Activated T-cell treated with anti-CD3 and anti-CD28 coated beads, Interleukin-2, amount 50 U/mL, for 24 hours (primary cell): ENCODE data around the gene STARD3NL.
"Not testable (repeated sequence)": the region's sequence is repeated elsewhere in the genome, so short reads cannot be mapped to it uniquely, and the experiment has no call there.

Experiments
- DNase-seq: peaks from one replicate; pipeline ENCODE4 v3.0.0-alpha.2; 2020
- H3K27ac Mint-ChIP-seq: 2 replicates; pipeline ENCODE4 v1.8.0; 2020; ENCODE audit warnings: mild to moderate bottlenecking, mixed read lengths
- H3K27me3 Mint-ChIP-seq: 2 replicates; pipeline ENCODE4 v1.8.0; 2020; ENCODE audit warnings: mixed read lengths
- H3K36me3 Mint-ChIP-seq: 2 replicates; pipeline ENCODE4 v1.8.0; 2020; ENCODE audit warnings: low read depth, mixed read lengths
- H3K4me1 Mint-ChIP-seq: 2 replicates; pipeline ENCODE4 v1.8.0; 2020; ENCODE audit warnings: low read depth, mixed read lengths
- H3K4me3 Mint-ChIP-seq: 2 replicates; pipeline ENCODE4 v1.8.0; 2020; ENCODE audit warnings: mild to moderate bottlenecking, moderate library complexity, mixed read lengths
- H3K9me3 Mint-ChIP-seq: 2 replicates; pipeline ENCODE4 v1.8.0; 2020; ENCODE audit warnings: mixed read lengths

The STARD3NL gene

DNA sequence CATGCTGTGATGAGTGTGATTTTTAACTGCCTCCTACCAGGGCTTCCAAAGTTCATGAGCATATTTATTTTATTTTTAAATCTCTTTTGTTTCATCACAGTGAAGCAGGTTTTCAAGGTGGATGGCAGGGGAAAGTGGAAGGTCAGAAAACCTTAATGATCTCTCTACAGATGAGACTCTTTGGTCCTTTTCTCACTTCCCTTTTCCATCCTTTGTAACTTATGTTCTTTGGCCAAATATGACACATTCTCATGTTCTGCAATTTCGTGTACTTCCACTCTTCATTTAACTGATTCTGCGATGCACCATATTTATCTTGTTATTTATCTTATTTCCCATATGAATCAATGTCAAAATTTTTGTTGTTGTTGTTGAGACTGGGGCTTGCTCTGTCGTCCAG, 71.8 kb downstream of the STARD3NL start:
- H3K27ac Mint-ChIP-seq, H3K9me3 Mint-ChIP-seq, DNase-seq, H3K36me3 Mint-ChIP-seq, H3K27me3 Mint-ChIP-seq: not testable (repeated sequence)
- peak overlapping the region; percentile 50 for H3K4me3 Mint-ChIP-seq
- H3K4me1 Mint-ChIP-seq, result peaks cover 22% of the 10 kb centered on the region

DNA sequence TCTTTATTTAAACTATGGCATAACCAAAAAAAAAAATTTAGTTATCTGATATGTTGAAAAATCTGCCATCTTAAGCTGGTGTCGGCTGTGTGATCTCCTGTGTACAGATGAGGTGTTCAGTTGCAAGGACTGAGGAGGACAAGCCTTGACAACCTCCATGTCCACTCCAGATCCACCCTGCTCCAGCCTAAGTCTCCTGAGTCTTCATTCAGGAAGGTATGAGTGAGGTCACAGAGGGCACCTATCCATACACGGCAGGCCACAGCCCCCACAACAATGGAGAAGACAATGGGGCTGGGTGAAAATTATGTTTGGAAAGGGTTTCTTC, 79.3 kb downstream of the STARD3NL start:
- no peak for DNase-seq
- H3K9me3 Mint-ChIP-seq, result no peaks in the 10 kb centered on the region
- H3K27ac Mint-ChIP-seq, result peak overlapping the region; percentile 50
- H3K36me3 Mint-ChIP-seq, result no peaks in the 10 kb centered on the region
- H3K4me3 Mint-ChIP-seq, result no peak overlapping the region
- H3K4me1 Mint-ChIP-seq, result peaks cover 7% of the 10 kb centered on the region
- no peaks in the 10 kb centered on the region for H3K27me3 Mint-ChIP-seq

DNA sequence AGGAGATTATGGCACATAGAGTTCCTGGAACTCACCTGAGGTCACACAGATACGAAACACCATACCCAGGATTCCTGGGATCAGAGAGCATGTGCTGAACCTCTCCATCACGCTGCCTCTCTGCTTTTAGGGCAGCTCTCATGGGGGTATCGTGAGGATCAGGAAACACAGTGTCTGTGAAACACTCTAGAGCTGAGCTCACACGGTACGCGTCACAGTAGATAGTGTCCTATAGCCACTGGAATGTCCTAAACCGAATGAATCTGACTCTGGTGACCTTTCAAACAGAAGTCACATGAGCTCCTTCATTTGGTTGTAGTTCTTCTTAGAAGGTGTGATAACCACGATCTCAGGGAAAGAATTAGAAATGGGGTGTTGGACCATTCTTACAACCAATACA, 81.1 kb downstream of the STARD3NL start:
- H3K4me1 Mint-ChIP-seq, H3K36me3 Mint-ChIP-seq, H3K4me3 Mint-ChIP-seq, H3K27me3 Mint-ChIP-seq, DNase-seq, H3K9me3 Mint-ChIP-seq: not testable (repeated sequence)
- peak overlapping the region; percentile 77 for H3K27ac Mint-ChIP-seq

DNA sequence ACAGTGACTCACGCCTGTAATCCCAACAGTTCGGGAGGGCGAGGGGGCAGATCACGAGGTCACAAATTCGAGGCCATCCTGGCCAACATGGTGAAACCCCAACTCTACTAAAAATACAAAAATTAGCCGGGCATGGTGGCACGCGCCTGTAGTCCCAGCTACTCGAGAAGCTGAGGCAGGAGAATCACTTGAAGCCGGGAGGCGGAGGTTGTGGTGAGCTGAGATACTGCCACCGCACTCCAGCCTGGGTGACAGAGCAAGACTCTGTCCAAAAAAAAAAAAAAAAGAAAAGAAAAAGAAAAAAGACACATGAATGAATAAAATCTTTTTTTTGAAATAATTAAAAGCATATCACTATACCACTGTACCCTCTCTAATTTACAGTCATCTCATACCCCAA, 83.6 kb downstream of the STARD3NL start:
- Mint-ChIP-seq H3K27ac (peak overlapping the region; percentile 8), H3K4me3 (peak overlapping the region; percentile 41)
- not testable (repeated sequence) for H3K9me3 Mint-ChIP-seq, H3K4me1 Mint-ChIP-seq, H3K36me3 Mint-ChIP-seq, H3K27me3 Mint-ChIP-seq, DNase-seq

DNA sequence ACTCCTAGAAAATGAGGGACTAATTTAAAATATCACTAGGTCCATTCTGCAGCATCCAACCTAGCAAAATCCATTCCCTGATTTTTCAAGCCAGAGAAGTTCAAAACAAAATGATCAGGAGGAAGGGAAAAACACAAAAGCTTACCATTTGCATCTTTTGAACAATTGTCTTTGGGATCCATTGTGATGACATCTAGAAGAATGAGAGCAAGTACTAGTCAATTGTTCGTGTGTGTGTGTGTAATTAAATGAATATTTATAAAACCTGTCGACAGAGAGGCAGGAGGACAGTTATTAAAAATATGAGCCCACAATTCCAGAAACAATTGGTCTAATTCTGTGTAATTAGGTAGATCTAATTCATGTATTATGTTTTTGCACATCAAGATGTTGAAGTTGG, 84.0 kb downstream of the STARD3NL start:
- not testable (repeated sequence) for DNase-seq, H3K9me3 Mint-ChIP-seq, H3K27me3 Mint-ChIP-seq, H3K4me1 Mint-ChIP-seq, H3K36me3 Mint-ChIP-seq
- peak overlapping the region; percentile 41 for H3K4me3 Mint-ChIP-seq
- peak overlapping the region; percentile 37 for H3K27ac Mint-ChIP-seq

DNA sequence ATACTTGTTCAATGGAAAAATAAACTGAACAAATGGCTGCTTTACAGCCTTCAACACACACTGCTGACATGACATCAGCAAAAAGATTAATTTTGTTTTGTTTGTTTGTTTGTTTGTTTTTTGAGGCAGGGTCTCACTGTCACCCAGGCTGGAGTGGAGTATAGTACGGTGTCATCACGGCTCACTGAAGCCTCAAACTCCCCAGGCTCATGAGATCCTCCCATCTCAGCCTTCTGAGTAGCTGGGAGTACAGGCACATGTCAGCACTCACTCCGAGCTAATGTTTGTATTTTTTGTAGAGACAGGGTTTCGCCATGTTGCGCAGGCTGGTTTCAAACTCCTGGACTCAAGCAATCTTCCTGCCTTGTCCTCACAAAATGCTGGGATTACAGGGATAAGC, 84.5 kb downstream of the STARD3NL start:
- peaks cover 3% of the 10 kb centered on the region for H3K4me1 Mint-ChIP-seq

DNA sequence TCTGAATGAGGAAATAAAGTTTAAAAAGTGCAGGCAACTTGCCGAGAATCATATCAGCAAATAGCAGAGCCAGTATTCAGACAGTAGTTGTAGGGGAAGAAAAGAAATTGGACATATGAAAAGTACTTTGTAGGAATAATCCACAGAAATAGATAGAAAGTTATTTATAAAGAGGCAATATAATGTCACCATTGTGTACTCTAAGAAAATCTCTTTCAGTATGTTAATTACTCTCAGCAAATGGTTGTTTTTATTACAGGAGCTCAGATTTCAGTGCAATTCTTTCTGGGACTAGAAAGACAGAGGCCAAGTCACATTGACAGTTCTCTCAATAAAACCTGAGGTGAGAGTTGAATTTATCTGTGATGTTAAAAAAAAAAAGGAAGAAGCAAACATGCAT, 85.2 kb downstream of the STARD3NL start:
- not testable (repeated sequence) for H3K9me3 Mint-ChIP-seq, H3K36me3 Mint-ChIP-seq, H3K27me3 Mint-ChIP-seq, DNase-seq, H3K4me1 Mint-ChIP-seq, H3K27ac Mint-ChIP-seq
- H3K4me3 Mint-ChIP-seq, result peak overlapping the region; percentile 44

More for the DNA sequence above, 84.5 kb downstream of the STARD3NL start:
- H3K9me3 Mint-ChIP-seq, result no peaks in the 10 kb centered on the region
- H3K27me3 Mint-ChIP-seq, result no peaks in the 10 kb centered on the region
- peak overlapping the region; percentile 44 for H3K4me3 Mint-ChIP-seq
- no peaks in the 10 kb centered on the region for H3K36me3 Mint-ChIP-seq
- H3K27ac Mint-ChIP-seq, result peak overlapping the region; percentile 37
- DNase-seq, result no peak

DNA sequence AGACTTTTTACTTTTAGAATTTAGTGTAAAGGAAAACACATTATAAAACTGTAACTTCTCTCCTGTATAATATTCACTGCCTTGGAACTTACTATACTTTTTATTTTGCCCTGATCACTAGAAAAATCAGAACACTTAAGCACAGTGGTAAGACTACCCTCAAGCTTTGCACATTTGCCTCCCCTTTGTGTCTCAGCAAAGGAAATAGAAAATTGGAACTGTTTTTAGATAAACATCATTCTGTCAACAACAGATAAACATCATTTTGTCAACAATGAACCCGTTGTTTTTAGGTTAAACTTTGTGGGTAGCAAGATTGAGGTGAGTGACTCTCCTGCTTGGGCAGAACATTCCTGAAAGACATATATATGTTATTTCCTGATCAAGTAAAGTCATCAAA, 86.6 kb downstream of the STARD3NL start:
- H3K4me1 Mint-ChIP-seq, H3K4me3 Mint-ChIP-seq, H3K27me3 Mint-ChIP-seq, H3K36me3 Mint-ChIP-seq, DNase-seq, H3K9me3 Mint-ChIP-seq: not testable (repeated sequence)
- H3K27ac Mint-ChIP-seq, result peak overlapping the region; percentile 59

DNA sequence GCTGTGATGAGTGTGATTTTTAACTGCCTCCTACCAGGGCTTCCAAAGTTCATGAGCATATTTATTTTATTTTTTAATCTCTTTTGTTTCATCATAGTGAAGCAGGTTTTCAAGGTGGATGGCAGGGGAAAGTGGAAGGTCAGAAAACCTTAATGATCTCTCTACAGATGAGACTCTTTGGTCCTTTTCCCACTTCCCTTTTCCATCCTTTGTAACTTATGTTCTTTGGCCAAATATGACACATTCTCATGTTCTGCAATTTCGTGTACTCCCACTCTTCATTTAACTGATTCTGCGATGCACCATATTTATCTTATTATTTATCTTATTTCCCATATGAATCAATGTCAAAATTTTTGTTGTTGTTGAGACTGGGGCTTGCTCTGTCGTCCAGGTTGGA, 87.9 kb downstream of the STARD3NL start:
- DNase-seq, H3K4me1 Mint-ChIP-seq, H3K9me3 Mint-ChIP-seq, H3K36me3 Mint-ChIP-seq, H3K27me3 Mint-ChIP-seq: not testable (repeated sequence)
- H3K4me3 Mint-ChIP-seq, result peak overlapping the region; percentile 52
- peak overlapping the region; percentile 52 for H3K27ac Mint-ChIP-seq

DNA sequence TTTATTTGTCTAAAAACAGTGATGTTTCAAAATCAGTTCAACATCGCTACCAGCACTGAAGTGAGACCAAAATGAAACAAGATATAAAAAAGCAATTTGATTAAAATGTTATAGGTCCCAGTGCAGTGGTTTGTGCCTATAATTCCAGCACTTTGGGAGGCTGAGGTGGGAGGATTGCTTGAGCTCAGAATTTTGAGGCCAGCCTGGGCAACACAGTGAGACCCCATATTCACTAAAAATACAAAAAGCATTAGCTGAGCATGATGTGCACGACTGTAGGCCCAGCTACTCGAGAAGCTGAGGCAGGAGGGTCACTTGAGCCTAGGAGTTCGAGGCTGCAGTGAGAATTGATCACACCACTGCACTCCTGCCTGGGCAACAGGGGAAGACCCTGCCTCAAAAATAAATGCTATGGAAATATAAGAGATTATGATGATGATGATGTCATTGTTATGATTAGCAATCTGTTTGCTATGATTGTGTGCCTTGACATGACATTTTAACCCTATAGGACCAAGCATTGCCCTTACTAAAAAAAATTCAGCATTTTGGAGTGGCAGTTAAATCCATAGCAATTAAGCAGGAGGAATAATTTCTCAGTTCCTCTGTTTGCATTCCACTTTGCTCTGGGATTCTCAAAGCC, 91.8 kb downstream of the STARD3NL start:
- H3K4me1 Mint-ChIP-seq, H3K9me3 Mint-ChIP-seq, DNase-seq, H3K36me3 Mint-ChIP-seq, H3K27me3 Mint-ChIP-seq: not testable (repeated sequence)
- H3K27ac Mint-ChIP-seq, result peak overlapping the region; percentile 22
- H3K4me3 Mint-ChIP-seq, result peak overlapping the region; percentile 8

DNA sequence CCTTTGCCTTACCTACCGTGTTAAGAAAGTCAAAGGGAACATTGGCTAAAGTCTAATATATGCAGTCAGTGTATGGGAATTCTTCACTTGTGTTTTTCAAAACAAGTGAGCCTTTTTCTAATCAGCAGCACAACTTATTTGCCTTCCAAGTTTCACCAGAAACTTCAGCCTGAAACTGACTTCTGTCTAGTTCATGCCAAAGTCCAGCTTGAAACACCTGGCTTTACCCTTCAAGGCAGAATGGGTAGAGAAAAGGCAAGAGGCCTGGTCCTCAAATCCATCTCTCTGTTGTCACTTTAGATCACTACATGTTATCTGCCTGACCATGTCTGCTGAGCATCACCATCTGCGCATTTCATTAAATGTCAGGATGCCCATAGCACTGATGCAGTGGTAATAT, 92.4 kb downstream of the STARD3NL start:
- DNase-seq, H3K27ac Mint-ChIP-seq, H3K4me1 Mint-ChIP-seq, H3K36me3 Mint-ChIP-seq, H3K9me3 Mint-ChIP-seq, H3K4me3 Mint-ChIP-seq, H3K27me3 Mint-ChIP-seq: not testable (repeated sequence)

DNA sequence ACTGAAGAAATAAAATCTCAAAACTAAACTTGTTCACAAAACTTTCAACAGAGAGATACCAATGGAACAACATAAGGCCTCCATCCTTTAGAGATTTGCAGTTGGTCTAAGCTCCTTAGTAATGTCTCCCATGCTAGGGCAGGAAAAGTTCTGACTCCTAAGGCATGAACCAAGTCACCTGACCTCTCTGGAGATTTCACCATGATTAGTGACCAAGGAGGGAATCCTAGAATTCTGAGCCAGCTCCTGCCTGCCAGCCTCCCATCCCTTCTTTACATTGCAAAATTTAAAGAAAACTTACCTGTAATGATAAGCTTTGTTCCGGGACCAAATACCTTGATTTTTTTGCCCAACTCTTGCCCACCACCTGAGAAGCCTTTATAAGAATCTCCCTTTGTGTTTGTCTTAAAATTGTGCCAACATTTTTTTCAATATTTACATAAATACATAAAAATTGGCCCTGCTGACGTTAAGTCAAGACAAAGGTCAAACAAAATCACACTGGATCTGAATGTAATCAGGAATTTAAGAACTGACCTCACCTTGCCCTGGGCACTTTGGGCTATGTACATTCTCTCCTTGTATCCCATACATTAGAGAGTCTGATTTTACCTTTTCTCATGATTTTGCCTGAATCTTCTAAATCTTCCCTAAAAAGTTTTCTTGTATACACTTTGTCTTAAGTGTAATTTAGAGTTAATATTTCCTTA, 95.4 kb downstream of the STARD3NL start, which contains the start of gene TARP:
TARP (minus strand) TSS at position 351 of the 710 bp plus-strand sequence.
- DNase-seq, result no peak
- no peaks in the 10 kb centered on the region for H3K9me3 Mint-ChIP-seq
- H3K36me3 Mint-ChIP-seq, result no peaks in the 10 kb centered on the region
- no peaks in the 10 kb centered on the region for H3K27me3 Mint-ChIP-seq
- H3K27ac Mint-ChIP-seq, result no peak within 1 kb of the TSS
- H3K4me3 Mint-ChIP-seq, result peak within 1 kb of the TSS; percentile 48
- no peaks in the 10 kb centered on the region for H3K4me1 Mint-ChIP-seq

DNA sequence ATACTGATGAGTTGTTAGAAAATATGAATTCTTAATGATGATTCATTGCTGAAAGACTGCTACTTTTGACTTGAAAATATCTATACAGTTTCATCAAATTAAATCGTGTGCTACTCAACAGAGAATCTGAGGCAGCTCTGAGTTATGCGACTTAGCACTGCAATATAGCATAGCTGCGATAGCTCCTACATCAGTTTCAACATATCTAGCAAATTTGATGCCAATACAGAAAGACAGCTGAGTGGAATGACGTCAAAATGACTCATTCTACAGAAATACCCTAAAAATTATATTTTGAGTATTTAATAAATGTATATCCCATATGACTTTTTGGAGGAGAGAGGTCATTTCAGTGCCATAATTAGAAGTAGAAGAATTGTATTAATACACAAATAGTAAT, 96.4 kb downstream of the STARD3NL start:
- Mint-ChIP-seq H3K4me3 (peak overlapping the region; percentile 48), H3K4me1 (no peaks in the 10 kb centered on the region), H3K9me3 (no peaks in the 10 kb centered on the region), H3K36me3 (no peaks in the 10 kb centered on the region), H3K27ac (no peak overlapping the region), H3K27me3 (no peaks in the 10 kb centered on the region)
- no peak for DNase-seq

DNA sequence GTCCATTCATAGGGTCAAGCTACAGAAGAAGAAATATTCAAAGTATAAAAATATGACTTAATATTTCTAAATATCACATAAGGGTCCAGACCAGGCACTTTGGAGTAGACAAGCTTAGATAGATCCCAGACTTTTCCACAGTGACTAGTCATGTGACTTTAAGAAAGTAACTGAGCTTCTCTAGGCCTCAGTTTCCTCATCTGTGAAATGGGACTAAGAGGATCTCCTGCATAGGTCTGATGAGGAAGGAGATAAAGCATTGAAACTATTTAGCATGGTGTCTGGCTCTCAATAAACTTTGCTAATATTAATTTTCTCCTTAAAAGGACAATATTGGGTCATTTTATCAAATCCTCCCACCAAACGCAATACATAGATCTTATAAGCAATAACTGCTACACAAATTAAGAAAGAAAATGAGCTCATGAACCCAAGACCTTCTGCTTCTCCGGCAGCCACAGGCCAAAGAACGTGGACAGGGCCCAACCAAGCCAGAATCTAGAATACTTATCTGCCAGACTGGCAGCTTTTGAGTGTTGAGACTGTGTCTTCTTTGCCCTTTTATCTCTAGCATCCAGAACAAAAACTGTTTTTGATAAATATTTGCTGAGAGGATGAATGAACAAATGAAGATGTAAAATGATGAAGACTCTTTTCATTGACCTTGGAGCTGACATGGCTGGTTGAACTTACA, 97.0 kb downstream of the STARD3NL start:
- Mint-ChIP-seq H3K27me3 (no peaks in the 10 kb centered on the region), H3K27ac (peak overlapping the region; percentile 44), H3K4me1 (no peaks in the 10 kb centered on the region), H3K36me3 (no peaks in the 10 kb centered on the region), H3K9me3 (no peaks in the 10 kb centered on the region), H3K4me3 (peak overlapping the region; percentile 66)
- DNase-seq, result no peak
